Left hindlimb (tissue), 1 donor: ENCODE data around the gene HAGHL.
"Not testable (repeated sequence)": the region's sequence is repeated elsewhere in the genome, so short reads cannot be mapped to it uniquely, and the experiment has no call there.

Experiments used
- DNase-seq: peaks from one replicate; pipeline ENCODE4 v3.0.0-alpha.2; 2018

Gene HAGHL

DNA sequence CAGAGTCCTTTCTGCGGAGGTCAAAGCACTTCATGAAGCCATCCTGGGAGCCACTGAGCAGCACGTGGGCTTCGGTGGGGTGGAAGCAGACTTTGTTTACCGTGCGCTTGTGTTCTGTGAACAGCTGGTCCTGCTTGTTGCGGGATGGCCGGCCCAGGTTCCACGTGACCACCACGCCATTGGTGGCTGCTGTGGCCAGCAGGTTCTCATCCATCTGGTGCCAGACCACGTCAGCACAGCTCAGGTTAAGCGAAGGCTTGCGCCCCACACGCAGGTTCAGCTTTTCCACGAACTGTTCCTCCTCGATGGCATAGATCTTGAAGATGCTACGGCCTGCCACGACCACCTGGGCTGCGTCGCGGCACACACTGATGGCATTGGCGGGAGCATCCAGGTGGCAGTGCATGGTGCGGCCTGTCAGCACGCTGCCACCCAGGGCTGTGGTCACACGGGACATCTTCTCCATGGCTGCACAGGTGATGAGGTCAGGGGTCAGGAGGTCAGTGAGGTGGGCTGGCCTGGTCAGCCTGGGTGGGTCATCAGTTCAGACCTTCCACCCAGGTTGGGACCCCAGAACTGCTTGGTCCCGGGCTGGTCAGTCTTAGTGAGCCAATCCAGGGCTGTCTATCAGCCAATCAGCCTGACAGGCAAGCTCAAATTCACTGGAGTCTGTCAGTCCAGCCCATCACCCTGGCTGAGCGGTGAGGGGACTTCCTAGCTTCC lies 37.6 kb upstream of the HAGHL start:
- no peak for DNase-seq

GRCh38 chr16:691242-691641 lies 35.7 kb upstream of the HAGHL start:
- DNase-seq = not testable (repeated sequence)

DNA sequence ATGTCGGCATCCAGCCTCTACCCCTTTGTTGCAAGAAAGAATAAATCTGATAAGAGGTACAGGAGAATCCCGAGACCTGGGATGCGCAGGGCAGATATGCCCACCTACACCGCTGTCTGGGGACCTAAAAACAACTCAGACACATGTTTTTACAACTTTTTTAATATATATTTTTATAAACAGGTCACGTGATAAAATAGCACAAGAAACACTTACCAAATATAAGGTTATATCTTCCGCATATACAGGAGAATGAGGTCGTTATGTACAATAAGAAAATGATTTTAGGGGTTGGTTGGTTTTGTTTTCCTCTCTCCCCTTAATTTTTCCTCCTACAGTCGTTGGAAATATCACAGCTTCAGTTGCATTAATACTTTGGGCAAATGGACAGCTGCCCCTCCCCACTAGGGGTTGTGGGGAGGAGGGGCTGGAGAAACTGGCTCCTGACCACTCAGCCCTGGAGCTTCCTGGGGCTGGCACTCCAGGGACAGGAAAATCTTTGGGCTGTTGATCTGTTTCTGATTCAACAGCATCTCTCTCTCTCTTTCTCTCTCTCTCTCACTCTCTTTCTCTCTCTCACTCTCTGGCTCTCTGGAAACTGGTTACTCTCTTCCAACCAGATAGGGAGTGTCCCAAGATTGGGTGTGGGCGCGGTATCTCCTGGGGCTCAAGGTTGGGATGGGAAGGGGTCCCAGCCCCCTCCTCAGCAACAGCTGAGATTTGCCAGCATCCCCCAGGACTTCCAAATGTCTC lies 34.4 kb upstream of the HAGHL start:
- no peak for DNase-seq

DNA sequence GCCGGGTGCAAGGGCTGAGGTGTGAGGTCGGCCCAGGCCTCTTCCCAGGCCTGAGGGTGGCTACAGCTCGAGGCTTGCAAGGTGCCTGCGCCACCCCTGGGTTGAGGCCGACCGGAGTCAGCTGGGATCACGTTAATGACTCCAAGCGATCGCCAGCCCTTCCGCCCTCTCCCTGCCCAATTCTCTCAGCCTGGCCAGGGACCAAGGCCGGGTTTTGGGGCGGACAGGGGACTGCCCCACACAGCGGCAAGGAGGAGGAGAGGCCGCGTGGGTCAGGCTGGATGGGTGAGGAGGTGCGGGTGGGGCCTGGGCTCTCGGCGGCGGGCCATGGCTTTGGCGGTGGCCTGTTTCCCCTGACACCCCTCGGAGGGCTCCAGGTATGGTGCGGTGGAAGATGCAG lies 33.5 kb upstream of the HAGHL start:
- DNase-seq = no peak

DNA sequence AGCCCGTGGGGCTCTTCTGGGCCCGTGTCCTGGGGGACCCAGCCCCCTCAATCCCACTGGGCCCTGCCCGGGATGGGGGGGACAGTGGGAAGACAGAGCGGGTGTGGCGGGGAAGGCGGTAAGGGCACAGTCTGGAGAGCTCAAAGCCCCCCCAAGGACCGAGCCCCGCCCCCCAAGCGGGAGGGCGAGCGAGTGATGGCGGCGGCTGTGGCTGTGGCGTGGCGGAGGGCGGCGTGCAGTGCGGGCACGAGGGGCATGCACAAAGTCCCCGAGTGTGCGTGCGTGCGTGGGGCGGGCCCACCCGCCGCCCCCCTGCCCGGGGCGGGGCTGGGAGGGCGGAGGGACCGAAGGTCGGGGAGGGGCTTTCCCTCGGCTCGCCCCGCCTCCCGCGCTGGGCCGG lies 33.1 kb upstream of the HAGHL start:
- no peak for DNase-seq

DNA sequence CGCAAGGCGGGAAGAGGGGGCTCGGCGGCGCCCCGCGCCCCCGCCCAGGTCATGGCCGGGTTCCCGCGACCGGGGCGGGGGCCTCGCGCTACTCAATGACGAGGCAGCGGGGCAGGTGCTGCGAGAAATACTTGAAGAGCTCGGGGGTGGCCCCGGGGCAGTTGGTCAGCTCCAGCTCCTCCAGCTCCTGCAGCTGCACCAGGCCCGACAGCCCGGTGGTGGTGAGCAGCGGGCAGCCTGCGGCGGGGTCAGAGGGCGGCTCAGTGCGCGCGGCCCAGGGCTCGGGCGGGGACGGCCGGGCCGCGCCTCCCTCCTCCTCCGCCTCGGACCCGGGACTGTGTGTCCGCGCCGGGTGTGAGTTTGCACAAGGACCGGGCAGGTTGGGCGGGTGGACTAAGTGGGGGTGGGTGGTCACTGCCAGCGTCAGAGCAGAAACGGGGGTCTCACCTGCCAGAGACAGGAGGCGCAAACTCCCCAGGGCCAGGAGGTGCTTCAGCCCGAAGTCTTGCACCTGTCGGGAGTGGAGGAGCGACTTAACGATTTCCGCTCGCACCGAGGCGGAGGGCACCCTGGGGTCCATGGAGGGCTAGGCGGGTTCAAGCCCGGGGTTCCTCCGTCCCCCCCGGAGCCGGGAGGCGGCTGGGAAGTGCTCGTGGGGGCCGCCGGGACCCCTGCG lies 32.6 kb upstream of the HAGHL start:
- DNase-seq = no peak

DNA sequence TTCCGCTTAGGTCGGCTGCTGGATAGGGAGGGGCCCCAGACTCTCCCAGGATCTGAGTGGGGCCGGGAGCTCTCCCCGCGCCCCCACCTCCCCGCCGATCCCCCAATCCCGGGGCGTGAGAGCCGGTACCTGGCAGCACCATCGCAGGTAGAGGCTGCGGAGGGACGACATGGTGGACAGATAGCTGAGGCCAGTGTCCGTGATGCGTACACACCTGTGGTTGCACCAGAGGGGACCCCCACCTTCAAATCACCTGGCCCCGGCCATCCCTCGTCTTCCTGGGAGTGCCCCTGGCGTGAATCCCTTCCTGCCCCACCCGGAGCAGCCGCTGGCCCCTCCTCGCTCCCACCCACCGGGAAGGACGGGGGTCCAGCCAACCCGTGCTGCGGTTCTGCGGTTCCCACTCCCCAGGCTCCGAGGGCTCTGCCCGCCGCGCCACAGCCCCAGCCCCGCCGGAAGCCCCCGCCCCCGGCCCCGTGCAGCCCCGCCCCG lies 32.0 kb upstream of the HAGHL start:
- DNase-seq = no peak

DNA sequence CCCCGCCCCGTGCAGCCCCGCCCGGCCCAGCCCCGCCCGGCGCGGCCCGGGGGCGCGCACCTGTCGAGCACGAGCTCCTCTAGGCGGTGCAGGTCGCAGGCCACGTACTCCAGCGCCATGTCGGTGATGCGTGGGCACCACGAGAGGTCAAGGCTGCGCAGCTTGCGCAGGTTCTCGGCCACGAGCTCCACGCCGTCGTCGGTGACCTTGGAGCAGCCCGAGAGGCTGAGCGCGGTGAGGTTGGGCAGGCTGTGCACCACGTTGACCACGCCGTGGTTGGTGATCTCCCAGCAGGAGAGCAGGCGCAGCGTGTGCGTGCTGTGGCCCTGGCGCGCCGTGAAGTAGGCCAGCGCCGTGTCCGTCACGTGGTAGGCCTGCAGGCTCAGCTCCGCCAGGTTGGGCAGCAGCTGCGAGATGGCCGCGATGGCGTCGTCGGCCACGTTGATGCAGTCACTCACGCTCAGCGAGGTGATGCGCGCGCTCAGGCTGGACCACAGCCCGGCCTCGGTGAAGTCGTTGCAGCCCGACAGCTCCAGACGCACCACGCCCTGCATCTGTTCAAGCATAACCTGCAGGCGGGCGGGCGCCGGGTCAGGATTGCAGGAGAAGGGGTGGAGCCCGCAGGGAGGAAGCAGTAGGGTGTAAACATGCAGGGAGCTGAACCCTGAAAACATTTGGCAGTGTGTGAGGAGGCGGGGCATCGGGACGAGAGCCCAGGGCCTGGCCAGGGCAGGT lies 31.4 kb upstream of the HAGHL start:
- no peak for DNase-seq

- no peak for DNase-seq
Measured at GRCh38 chr16:698911-699671, 27.8 kb upstream of the HAGHL start.

- no peak for DNase-seq
Measured at GRCh38 chr16:700684-701584, 26.0 kb upstream of the HAGHL start.

GRCh38 chr16:702341-702740 lies 24.6 kb upstream of the HAGHL start:
- no peak for DNase-seq

DNA sequence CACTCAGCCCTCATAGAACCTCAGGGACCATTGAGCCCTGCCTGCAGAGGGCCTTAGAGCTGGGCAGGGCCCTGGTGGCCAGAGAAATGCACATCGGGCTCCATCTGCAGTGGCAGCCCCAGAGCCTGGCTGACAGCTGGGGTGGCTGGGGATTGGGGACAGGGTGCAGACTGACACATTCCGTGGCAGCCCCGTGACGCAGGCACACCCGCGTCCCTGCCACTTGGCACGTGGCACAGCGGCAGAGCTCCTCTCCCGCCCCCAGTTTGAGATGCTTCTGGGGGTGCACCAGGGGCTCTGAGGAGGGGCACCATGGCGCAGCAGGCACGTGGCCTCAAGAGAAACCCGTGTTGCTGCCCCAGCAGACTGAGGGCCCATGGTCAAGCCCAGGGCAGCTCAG lies 23.5 kb upstream of the HAGHL start:
- DNase-seq = no peak

DNA sequence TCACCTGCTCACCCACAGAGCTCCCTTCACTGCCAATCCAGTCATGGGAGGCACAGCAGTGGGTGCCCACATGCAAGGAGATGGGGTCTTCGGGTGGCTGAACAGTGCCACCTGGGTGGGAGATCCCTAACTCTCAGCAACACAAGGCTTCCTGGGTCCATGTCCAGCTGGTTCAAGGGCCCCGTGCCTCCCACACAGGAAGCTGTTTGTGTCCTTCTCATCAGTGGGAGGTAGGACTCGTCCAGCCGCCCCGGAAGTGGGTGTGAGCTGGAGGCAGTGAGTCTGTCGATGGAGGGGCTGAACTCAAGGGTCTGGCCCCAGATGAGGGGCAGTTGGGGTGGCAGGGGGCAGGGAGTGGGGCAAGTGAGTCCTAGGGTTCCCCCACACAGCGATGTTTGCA lies 22.9 kb upstream of the HAGHL start:
- no peak for DNase-seq

GRCh38 chr16:704552-705380 lies 22.1 kb upstream of the HAGHL start:
- DNase-seq = no peak

DNA sequence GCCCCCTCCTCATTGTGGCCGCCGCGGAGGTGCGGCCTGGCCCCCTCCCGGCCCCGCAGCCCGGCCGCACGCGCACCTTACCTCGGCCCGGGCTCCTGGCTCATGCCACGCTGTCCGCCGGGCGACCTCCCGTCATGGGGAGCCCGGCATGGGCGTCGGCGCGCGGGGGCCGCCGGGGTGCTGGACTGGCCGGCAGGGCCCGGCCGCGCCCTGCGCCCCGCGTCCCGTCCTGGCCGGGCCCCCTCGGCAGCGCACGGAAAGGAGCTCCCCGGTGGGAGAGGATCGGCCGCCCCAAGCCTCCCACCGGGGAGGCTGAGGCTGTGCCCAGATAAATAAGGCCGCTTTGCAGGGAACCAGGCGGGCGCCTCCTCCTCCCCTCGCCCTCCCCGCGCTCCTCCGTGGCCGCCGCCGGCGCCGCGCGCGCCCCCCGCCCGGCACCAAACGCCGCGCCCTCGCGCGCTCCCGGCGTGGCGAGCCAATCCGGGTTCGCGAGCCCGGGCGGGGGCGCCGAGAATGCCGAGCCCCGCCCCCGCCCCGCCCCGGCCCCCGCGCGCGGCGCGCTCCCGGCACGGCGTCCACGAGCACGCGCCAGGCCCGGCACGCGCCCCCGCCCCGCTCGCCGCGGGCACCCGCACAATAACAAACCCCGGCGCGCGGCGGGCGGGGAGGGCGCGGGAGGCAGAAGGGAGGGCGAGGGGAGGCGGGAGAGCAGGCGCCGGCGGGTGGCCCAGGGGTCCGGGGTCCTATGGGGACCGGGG lies 21.3 kb upstream of the HAGHL start, which contains the start of gene FBXL16:
TSS of gene FBXL16 (minus strand) at position 371 of the 758 bp plus-strand sequence. CDS start 8,396 bp downstream, outside the sequence.
- DNase-seq = no peak

- no peak for DNase-seq
Measured at GRCh38 chr16:706189-707061, 20.5 kb upstream of the HAGHL start.

DNA sequence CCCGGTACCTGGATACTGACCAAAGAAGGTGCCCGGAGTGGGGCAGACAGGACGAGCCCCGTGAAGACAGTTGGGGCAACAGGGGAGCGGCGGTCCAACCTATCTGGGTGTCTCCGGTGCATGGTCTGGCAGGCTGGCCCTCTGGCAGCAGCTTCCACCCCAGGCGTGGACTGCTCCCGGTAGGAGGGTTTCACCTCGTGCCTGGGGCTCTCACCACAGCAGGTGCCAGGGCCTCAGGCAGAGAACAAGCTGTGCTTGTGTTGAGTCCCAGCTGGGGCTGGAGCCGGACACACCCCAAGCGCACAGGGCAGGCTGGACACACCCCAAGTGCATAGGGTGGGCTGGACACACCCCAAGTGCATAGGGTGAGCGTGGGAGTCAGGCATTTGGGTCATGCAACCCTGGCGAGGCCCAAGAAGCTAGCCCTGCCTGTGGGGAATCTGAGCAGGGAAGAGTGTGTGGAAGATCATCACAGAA lies 19.8 kb upstream of the HAGHL start:
- DNase-seq = no peak

GRCh38 chr16:708019-708418 lies 18.9 kb upstream of the HAGHL start:
- DNase-seq = no peak
